Measurements from ENCODE around the gene FGD5.
"Not testable (repeated sequence)": the region's sequence is repeated elsewhere in the genome, so short reads cannot be mapped to it uniquely, and the experiment has no call there.

Gene FGD5

GRCh38 chr3:14805961-14806537 is 12.7 kb upstream of the FGD5 start:
- DNase-seq = no peak

GRCh38 chr3:14806641-14807263 is 12.0 kb upstream of the FGD5 start:
- DNase-seq = no peak

DNA sequence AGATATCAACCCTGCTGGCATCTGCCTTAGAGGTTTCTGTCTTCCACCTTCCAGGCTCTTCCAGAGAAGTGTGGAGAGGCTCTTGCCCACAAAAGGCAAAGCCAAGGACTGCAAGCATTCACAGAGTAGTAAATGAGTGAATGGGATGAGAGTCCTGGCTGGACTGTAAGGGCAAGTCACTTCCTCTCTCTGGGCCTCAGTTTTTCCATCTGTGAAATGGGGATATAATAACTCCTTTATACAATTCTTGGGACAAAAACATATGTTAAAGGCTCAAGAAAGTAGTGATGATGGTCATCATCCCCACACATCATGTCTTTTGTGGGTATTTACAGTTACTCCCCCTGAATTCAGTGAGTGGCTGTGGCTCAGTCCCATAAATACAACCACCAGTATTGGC is 10.7 kb upstream of the FGD5 start:
- DNase-seq = no peak

GRCh38 chr3:14808502-14809266 is 10.1 kb upstream of the FGD5 start:
- no peak for DNase-seq

GRCh38 chr3:14809611-14810010 is 9.2 kb upstream of the FGD5 start:
- DNase-seq = not testable (repeated sequence)

DNA sequence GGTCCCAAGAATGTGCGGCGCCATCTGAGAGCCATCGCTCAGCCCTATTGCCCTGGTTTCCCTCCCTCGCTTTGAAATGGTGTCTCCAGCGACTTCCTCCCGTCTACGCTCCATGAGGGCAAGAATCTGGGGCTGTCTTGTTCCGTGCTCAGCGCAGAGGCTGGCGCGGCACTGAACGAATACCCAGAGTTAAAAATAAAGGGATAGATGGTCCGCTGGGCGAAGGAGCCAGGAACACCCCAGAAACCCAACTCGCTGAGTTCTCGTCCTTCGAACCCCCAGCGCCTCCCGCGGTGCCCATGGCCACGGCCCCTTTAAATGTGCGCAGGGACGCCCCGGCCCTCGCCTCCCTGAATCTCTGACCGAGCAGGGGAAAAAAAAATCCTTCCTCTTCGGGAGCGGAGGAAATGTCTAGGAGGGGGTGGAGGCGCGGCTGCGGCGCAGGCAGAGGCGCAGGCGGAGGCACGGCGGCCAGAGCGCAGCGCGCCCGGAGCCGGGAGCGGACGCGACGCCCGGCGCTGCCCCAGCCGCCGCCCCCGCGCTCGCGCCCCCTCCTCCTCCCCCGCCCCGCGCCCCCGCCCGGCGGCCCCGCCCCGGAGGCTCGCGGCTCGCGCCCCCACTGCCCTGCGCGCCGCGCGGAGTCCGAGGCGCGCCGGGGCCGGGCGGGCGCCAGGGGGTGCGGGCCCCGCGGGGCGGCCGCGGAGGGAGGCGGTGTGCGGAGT is 8.5 kb upstream of the FGD5 start:
- no peak for DNase-seq

GRCh38 chr3:14810801-14811661 is 7.7 kb upstream of the FGD5 start:
- DNase-seq = no peak

DNA sequence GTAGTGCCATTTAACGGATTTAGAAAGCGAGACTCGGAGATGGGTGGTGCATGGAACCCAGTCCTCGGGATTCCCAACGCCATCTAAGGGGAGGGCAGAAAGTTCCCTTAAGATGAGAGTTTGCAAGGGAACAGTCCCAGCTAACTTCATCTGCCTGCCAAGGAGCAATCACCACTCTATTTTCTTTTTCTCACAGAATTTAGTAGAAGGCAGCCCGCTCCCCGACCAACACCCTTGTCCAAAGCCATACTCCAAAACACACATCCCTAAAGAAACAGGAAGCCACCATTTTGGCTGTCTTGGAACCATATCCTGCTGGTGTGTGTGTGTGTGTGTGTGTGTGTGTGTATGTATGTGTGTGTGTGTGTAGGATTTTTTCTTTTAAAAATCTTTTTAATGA is 7.1 kb upstream of the FGD5 start:
- no peak for DNase-seq

GRCh38 chr3:14812196-14812790 is 6.5 kb upstream of the FGD5 start:
- no peak for DNase-seq

GRCh38 chr3:14814411-14814871 is 4.3 kb upstream of the FGD5 start:
- no peak for DNase-seq

- DNase-seq = no peak
These were observed 2.4 kb upstream of the FGD5 start for GRCh38 chr3:14816359-14816758.

DNA sequence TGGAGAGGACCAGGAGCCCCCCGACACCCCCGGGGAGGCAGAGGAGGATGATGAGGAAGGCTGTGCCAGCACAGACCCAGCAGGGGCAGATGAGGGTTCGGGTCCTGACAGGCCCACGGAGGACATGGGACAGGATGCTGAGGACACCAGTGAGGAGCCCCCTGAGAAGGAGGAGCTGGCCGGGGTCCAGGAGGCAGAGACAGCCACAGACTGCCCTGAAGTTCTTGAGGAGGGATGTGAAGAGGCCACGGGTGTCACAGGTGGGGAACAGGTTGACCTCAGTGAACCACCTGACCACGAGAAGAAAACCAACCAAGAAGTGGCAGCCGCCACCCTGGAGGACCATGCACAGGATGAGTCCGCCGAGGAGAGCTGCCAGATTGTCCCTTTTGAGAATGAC is 909 bp downstream of the FGD5 start:
- no peak for DNase-seq

GRCh38 chr3:14820156-14820555 is 1.4 kb downstream of the FGD5 start:
- DNase-seq = no peak

DNA sequence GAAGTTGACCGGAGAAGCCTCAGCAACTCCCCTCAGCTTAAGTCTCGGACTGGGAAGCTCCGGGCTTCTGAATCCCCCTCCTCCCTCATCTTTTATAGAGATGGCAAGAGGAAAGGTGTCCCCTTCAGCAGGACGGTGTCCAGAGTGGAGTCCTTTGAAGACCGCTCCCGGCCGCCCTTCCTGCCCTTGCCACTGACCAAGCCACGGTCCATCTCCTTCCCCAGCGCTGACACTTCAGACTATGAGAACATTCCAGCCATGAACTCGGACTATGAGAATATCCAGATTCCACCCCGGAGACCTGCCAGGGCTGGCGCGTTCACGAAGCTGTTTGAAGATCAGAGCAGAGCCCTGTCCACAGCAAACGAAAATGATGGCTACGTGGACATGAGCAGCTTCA is 2.4 kb downstream of the FGD5 start:
- DNase-seq = no peak

- DNase-seq = no peak
These were observed 3.4 kb downstream of the FGD5 start for GRCh38 chr3:14822134-14822533.

GRCh38 chr3:14822670-14823390 is 4.1 kb downstream of the FGD5 start:
- no peak for DNase-seq

GRCh38 chr3:14823393-14823792 is 4.6 kb downstream of the FGD5 start:
- DNase-seq = no peak

GRCh38 chr3:14823910-14824629 is 5.3 kb downstream of the FGD5 start:
- DNase-seq = no peak

DNA sequence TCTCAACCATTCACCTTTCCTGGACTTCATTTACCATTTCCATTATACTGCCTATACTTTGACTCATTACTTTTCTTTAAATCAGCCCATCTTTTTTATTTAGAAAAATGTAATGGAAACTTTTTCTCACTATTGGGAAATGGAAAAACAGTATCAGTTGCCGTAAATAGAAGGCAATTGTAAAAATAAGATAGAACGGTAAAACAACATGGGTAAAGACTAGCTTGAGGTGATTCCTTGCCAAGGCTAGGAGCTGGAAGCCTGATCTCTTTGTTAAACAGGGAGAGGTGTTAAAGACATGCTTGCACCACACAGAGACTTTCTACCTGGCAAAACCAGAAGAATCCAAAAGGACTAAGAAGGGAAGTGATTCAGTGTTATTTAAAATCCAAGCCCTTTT is 5.9 kb downstream of the FGD5 start:
- no peak for DNase-seq

- no peak for DNase-seq
These were observed 7.3 kb downstream of the FGD5 start for GRCh38 chr3:14826069-14826468.

- DNase-seq = no peak
These were observed 9.0 kb downstream of the FGD5 start for GRCh38 chr3:14827776-14828175.

All from stimulated activated naive CD4-positive, alpha-beta T cell (primary cell).